Measurements from ENCODE around the gene TMEM31.
A peak's percentile ranks its signal among the peaks of the same experiment; 100 is the strongest.

Gene TMEM31

DNA sequence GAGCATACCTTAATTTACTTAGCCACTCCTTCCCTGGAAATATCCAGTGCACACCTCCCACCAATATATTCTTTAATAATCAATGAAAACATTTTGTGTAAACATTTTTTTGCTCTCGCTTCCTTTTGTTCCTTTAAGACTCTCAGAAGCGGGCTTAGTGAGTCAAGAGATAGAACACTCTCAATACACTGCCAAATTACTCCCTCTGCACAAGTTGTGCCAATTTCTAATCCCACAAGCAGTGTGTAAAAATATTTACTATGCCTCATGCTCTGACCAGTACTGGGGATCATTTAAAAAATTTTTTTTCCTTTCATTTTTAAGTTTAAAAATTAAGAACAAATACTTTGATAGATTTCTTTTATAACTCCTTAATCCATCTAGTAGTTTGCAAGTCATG lies 29.3 kb upstream of the TMEM31 start:
- TF ChIP-seq CTCF (IDR thresholded peaks at IDR 0.05): no peak

GRCh38 chrX:103685396-103685795 lies 25.3 kb upstream of the TMEM31 start:
- TF ChIP-seq CTCF (IDR thresholded peaks at IDR 0.05): no peak

DNA sequence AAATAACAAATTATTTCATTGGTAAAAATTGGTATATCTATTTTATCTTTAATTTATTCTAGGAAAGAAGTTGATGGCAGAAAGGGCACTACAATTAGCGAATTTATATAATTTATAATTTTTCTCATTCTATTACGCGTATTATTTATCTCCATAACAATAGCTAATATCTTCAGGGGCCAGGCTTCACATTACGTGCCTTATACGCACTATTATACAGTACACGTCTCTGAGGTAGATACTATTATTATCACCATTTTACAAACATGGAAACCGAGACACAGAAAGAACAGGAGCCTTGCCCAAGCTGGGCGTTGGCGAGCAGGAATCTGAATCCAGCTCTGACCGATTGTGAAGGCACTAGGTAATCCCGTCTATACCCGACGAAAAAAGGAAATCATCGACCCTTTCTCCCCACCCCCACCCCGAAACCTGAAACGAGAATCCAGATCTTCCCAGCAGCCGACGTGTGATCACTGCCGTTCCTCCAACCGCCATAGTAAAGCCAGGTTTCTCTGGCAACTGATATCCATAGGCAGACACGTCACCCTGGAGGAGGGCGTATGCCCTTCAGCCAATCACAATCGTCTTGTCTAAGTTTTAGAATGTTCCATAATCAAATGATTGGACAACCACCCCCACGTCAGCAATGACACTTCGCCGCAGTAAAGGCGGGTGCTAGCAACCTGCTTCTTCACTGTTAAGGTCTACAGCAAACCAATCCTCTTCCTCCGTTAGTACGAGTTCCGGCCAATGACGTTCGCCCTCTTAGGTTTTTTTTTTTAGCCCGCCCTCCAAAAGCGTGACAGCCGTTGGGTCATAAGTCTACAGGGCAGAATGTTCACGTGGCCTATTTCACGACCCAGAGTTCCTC lies 24.3 kb upstream of the TMEM31 start, which contains the start of gene MORF4L2:
Gene MORF4L2 (minus strand): TSS at position 501 of the 874 bp plus-strand sequence. CDS start 9,672 bp downstream, outside the sequence.
- TF ChIP-seq CTCF (IDR thresholded peaks at IDR 0.05): no peak

DNA sequence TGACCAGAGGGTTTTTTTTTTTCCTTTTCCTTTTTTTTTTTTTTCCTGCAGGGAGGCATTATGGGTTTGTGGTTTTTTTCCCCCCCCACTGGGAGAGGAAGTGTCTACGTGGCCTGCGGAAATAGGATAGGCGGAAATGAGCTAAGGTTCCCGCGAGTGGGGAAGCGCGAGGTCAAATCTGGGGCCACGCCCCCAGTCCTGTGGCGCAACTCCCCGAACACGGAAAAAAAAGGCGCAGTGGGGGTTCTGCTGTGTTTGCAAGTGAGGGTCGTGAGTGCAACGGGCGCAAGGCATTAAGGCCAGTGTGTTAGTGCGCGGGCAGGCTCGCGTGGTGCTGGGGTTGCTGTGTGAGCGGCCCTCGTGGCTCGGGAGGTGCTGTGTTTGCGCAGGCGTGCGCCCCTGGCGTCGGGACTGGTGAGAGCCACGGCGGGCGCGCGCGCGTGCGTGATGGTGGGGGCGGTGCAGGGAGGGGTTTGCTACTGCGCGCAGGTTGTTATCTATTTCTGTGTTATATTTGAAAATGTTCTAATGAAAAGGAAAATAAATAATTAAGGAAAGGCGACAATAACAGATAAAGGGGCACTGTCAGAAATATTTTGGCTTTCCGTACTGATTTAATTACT lies 23.5 kb upstream of the TMEM31 start:
- TF ChIP-seq CTCF (IDR thresholded peaks at IDR 0.05): no peak

DNA sequence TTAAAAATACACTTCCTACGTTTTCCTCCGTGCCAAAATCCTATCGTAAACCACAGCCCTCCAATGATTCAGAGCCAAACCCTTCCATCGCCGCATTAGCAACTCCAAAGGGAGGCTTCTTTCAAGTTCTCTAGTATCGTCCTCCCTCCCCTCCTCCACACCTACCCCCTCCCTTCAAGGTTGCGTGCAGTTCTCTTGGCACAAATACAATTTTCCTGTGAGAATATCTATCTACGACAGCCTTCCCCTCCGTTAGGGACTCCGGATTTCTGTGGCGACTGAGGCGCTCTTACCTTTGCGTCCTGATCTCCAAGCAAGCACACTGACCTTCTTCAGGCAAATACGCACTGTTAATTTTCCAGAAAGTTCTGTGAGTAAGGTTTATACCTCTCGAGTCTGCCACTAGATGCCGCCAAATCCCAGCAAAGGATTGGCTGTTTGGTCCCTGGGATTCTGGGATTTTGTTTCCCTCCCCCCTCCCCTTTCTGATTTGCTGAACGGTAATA lies 23.0 kb upstream of the TMEM31 start:
- TF ChIP-seq CTCF (IDR thresholded peaks at IDR 0.05): peak; percentile 57

- peak; percentile 55 for TF ChIP-seq CTCF (IDR thresholded peaks at IDR 0.05)
These were observed 21.8 kb upstream of the TMEM31 start for GRCh38 chrX:103688946-103689345.

- no peak for TF ChIP-seq CTCF (IDR thresholded peaks at IDR 0.05)
These were observed 19.6 kb upstream of the TMEM31 start for GRCh38 chrX:103691059-103691458.

All from LNCAP (cell line).